Measurements from ENCODE around the gene GLB1L2.
"Not testable (repeated sequence)": the region's sequence is repeated elsewhere in the genome, so short reads cannot be mapped to it uniquely, and the experiment has no call there.

Gene GLB1L2

DNA sequence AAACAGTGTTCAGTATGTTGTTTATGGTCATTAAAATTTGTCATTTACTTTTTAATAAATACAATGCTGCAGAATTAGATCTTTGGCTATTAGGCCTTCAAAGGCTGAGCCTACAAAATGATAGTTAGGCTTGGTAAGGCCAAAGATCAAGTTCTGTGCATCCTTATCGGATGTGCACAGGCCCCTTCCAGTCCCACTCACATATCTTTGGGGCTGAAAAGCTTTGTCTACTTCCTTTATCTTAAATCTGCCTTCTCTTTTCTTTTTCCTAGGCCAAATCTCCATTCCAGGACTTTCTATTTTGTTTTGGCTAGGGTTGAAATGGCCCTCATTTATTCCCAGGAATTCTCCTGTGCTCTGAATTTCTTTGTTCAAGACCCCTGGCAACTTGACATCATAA is 3.4 kb upstream of the GLB1L2 start:
- no peak for DNase-seq (ENCODE audit: low read depth)

DNA sequence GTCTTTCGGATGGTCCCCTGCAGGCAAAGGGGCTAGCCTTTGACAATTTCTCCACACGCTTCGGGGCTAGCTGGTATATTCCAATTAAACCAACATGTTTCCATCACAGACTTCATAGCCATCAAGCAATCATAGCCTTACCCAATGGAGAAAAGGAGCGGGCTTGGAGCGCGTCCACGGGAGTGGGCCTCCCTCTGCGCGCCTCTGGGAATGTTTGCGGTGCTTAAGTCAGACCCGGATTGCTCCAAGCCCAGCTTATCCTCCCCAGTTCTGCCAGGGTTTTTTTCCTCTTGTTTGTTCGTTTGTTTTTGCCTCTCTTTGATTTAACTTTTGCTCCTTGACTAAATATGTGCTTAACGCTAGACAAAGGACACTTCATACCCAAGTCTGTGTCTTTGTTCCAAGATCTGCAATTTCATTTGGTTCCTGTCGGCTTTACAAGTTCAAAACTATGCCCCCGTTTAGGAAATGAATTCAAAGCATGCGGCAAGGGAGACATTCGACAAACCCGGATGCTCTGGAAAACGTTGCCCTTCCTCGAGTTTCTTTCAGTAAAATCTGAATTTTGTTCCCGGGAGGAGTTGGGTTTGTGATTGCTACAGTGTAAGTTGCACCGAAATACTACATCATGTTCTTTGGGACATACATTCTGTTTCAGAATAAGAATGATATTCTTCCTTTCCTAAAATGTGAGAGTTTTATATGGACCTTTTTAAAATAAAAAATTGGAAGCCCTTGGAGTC is 1.0 kb upstream of the GLB1L2 start:
- DNase-seq (ENCODE audit: low read depth): no peak

GRCh38 chr11:134332189-134332631 is 422 bp downstream of the GLB1L2 start:
- no peak for DNase-seq (ENCODE audit: low read depth)

DNA sequence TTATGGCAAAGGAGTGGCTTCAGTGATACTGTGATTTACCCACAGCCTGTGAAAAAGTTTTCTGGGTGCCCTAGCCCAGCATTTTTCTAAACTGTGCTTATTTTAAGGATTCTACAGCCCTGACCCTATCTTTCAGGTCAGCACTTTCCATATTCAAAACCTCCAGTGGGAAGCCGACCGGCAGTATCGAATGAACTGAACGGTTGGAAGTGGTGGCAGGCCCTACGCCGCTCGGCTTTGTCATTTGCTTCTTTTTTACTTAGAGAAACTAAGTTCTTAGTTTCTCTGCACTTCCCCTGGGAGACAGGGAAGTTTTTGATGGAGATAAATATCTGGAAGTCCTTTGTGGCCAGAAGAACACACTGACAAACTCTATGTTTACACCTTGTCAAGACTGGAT is 994 bp downstream of the GLB1L2 start:
- DNase-seq (ENCODE audit: low read depth): no peak

GRCh38 chr11:134333312-134333711 is 1.5 kb downstream of the GLB1L2 start:
- no peak for DNase-seq (ENCODE audit: low read depth)

GRCh38 chr11:134333946-134334345 is 2.2 kb downstream of the GLB1L2 start:
- DNase-seq (ENCODE audit: low read depth): no peak

GRCh38 chr11:134334796-134335571 is 3.2 kb downstream of the GLB1L2 start:
- no peak for DNase-seq (ENCODE audit: low read depth)

DNA sequence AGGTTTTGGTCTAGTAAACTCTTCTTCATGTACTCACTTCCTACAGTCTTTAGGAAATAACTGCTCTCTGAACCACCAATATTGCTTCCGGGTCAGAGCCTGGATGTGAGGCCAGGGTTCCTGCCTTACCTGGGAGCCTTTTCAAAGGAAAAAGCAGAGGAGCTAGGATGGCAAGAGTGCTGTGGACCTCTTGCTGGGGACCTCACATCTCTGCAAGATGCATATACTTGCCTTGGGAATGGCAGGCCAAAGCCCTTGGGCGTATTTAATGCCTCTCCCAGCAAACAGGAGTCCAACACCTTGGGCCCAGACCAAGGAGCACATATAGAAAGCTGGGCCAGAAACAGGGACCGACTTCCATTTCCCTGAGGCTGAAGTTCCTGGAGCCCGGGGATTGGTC is 5.3 kb downstream of the GLB1L2 start:
- no peak for DNase-seq (ENCODE audit: low read depth)

DNA sequence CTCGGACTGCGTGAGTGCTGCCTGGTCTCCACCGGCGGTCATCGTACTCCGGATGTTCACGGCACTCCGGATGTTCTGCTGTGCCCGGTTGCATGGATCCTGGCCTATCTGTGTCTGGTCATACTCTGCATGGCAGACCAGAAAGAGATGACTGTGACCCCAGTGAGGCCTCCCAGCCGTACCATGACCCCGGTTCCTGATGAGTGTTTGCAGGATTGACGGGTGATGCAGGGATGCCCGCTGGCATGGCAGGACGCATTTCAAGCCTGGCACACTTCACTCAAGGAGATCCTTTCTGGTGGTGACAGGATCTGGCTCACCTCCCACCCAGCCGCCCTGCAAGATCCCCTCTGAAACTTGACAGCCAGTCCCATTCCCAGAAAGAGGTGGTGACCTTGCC is 6.3 kb downstream of the GLB1L2 start:
- no peak for DNase-seq (ENCODE audit: low read depth)

GRCh38 chr11:134338654-134339053 is 6.9 kb downstream of the GLB1L2 start:
- DNase-seq (ENCODE audit: low read depth): no peak

- DNase-seq (ENCODE audit: low read depth): no peak
Observed at GRCh38 chr11:134339756-134340155, 8.0 kb downstream of the GLB1L2 start.

DNA sequence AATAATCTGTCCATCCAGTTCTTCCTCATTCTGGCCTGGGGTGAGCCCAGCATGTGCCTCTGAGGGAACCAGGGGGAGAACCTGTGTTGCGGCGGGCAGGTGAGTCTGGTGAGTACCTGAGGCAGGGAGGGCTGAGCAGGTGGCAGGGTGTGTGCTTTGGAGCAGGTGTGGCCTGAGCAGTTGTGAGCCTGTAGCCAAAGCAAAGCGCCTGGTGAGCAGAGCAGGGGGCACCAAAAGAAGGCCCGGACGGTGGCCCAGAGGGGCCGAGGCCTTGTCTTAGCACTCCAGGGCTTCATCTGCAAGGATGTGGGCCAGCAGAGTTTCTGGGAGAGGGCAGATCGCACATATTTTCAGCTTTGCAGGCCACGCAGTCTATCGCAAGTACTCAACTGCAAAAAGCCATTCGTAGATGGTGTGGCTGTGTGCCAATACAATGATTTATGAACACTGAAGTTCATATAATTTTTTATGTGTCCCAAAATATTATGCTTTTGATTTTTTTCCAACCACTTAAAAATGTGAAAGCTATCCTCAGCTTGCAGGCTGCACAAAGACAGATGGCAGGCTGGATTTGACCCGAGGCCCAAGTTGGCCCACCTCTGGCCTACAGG is 8.7 kb downstream of the GLB1L2 start:
- no peak for DNase-seq (ENCODE audit: low read depth)

GRCh38 chr11:134341805-134342571 is 10.2 kb downstream of the GLB1L2 start:
- DNase-seq (ENCODE audit: low read depth): no peak

DNA sequence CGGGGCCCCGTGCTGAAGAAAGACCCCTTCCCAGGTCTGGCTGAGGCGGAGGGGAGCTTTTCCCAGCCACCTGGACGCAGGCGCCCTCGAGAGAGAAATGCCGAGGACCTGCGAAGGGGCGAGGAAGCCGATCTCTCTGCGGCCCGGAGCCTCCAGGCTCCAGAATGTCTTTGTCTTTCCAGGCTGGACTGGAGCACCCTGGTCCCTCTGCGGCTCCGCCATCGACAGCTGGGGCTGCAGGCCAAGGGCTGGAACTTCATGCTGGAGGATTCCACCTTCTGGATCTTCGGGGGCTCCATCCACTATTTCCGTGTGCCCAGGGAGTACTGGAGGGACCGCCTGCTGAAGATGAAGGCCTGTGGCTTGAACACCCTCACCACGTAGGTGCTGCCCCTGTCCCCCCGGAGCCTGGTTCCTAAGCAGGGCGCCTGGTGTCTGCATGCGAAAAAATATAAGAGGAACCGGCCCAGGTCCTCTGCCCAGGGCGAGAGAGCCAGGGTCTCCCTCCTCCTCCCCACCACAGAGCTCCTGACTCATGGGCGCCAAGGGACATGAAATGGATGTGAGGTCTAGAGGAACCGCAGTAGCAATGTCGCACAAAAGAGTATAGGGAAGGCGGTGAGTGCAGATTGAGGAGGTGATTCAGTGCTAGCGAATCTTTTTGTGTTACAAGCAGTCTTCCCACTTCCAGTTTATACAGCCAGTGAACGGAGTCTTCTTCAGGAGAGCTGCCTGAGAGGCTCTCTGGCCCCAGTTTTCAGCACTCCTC is 11.0 kb downstream of the GLB1L2 start:
- no peak for DNase-seq (ENCODE audit: low read depth)

DNA sequence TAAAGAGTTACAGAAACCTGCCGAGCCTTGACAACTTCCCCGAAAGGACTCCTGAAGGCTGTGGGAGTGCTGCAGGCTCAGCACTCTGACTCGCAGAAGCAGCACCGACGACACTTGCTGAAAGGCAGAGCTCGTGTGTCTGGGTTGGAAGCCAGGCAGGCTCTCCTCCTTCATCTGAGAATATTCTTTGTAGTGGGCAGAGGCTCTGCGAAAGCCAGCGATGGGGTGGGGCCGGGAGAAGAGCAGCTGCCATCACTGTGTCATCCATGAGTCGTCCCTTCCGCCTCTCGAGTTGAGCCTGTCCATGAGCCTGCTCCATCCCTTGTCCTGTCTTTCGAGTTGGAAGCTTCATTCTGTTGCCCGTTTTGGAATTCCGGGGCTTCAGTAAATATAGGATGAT is 11.9 kb downstream of the GLB1L2 start:
- DNase-seq (ENCODE audit: low read depth): no peak

- not testable (repeated sequence) for DNase-seq (ENCODE audit: low read depth)
Observed at GRCh38 chr11:134344497-134345236, 12.9 kb downstream of the GLB1L2 start.

- DNase-seq (ENCODE audit: low read depth): no peak
Observed at GRCh38 chr11:134345237-134345550, 13.4 kb downstream of the GLB1L2 start.

GRCh38 chr11:134346101-134346975 is 14.6 kb downstream of the GLB1L2 start:
- no peak for DNase-seq (ENCODE audit: low read depth)

DNA sequence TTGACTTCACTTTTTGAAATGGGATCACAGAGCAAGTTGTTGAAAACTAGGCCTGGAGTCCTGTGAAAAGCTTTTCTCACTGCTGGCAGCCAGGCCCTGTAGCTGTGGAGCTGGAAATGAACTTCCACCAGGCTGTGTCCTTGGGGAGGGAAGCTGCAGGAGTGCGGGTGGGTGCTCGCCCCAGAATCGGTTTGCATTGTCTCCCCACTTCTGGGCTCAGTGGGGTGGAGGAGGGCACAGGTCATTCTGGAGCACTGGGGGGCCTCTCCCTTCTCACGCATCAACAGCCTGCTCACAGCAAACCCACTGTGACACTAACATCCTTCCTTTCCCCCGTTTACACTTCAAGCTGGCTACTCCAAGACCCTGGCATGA is 15.2 kb downstream of the GLB1L2 start:
- no peak for DNase-seq (ENCODE audit: low read depth)

DNA sequence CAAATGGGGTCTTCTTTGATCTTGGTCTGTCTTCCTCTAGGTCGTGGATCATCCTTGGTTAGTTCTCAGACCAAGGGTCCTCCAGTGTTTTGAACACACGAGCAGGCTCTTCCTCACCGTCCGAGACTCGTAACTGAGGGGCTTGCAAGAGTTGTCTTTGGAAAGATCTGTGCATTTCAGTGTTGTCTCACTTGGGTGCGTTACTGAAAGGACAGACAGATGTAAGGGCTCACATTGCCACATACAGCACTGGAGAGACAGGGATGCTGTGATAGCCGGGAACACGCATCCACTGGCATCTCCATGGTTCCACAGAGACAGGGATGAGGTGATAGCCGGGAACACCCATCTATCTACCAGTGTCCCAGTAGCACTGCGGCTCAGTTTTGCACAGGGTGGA is 15.7 kb downstream of the GLB1L2 start:
- no peak for DNase-seq (ENCODE audit: low read depth)
